GM10248 (cell line): Measurements from ENCODE around the gene SEMA7A.

ENCODE experiments used
- CTCF ChIA-PET: fragments of 300-600 bp; sonication (Branson Sonifier 250); formaldehyde crosslinking; extraction: SDS; loops from one replicate; lab custom pipeline; 2021; ENCODE audit warnings: antibody characterized with exemption; lab: Yijun Ruan, JAX
- POLR2A ChIA-PET: fragments of 350-650 bp; sonication (Branson Sonifier 250); formaldehyde crosslinking; extraction: SDS; loops from one replicate; lab custom pipeline; 2020; ENCODE audit warnings: antibody characterized with exemption; lab: Yijun Ruan, JAX
- DNase-seq: peaks from one replicate; pipeline ENCODE4 v3.0.0; 2012; ENCODE audit errors: extremely low spot score
- CTCF ChIP-seq: IDR thresholded peaks from 2 replicates; pipeline ENCODE4 v1.5.1; 2012; ENCODE audit warnings: mild to moderate bottlenecking, low read depth; ENCODE audit errors: extremely low read depth, missing control alignments, control extremely low read depth

SEMA7A gene

GRCh38 chr15:74413350-74414080 lies 20.2 kb downstream of the SEMA7A start:
- POLR2A ChIA-PET: interaction anchor here (1.1 kb wide), 1 partner anchor 17 kb away, joined by 3 read pairs; no protein-coding TSS in a partner anchor

GRCh38 chr15:74412159-74412558 lies 21.6 kb downstream of the SEMA7A start:
- no peak for DNase-seq
- no peak for TF ChIP-seq CTCF
- ChIA-PET CTCF (interaction anchor here (1.1 to 14.5 kb wide), 7 partner anchors 10 to 36 kb away, joined by 3 to 160 read pairs (median 4); no protein-coding TSS in a partner anchor), POLR2A (interaction anchor here (0.7 to 2.3 kb wide), 2 partner anchors 10 to 27 kb away, joined by 3 to 6 read pairs; no protein-coding TSS in a partner anchor)

More at GRCh38 chr15:74413350-74414080, 20.2 kb downstream of the SEMA7A start:
- DNase-seq: no peak
- no peak for TF ChIP-seq CTCF
- CTCF ChIA-PET: interaction anchor here (1.6 to 2.9 kb wide), 3 partner anchors 9 to 13 kb away, joined by 4 to 9 read pairs (median 5); no protein-coding TSS in a partner anchor

GRCh38 chr15:74411686-74412085 lies 22.1 kb downstream of the SEMA7A start:
- POLR2A ChIA-PET: interaction anchor here (2.3 kb wide), 1 partner anchor 9 kb away, joined by 6 read pairs; no protein-coding TSS in a partner anchor
- no peak for TF ChIP-seq CTCF
- DNase-seq: no peak
- CTCF ChIA-PET: interaction anchor here (1.1 to 14.5 kb wide), 7 partner anchors 9 to 37 kb away, joined by 3 to 160 read pairs (median 4); no protein-coding TSS in a partner anchor

GRCh38 chr15:74410502-74410901 lies 23.3 kb downstream of the SEMA7A start:
- no peak for DNase-seq
- CTCF ChIA-PET: interaction anchor here (1.1 to 14.5 kb wide), 7 partner anchors 9 to 36 kb away, joined by 3 to 160 read pairs (median 3); no protein-coding TSS in a partner anchor
- POLR2A ChIA-PET: interaction anchor here (0.7 to 2.3 kb wide), 2 partner anchors 8 to 17 kb away, joined by 4 to 6 read pairs; no protein-coding TSS in a partner anchor
- no peak for TF ChIP-seq CTCF

GRCh38 chr15:74409225-74409624 lies 24.5 kb downstream of the SEMA7A start:
- no peak for TF ChIP-seq CTCF
- no peak for DNase-seq
- CTCF ChIA-PET: interaction anchor here (1.2 to 14.5 kb wide), 5 partner anchors 13 to 30 kb away, joined by 3 to 160 read pairs (median 4); no protein-coding TSS in a partner anchor
- POLR2A ChIA-PET: interaction anchor here (0.5 to 1.5 kb wide), 3 partner anchors 9 to 25 kb away, joined by 3 to 5 read pairs (median 5); partner anchors contain the start of gene SEMA7A

- ChIA-PET CTCF (interaction anchor here (1.2 to 14.5 kb wide), 5 partner anchors 14 to 30 kb away, joined by 3 to 160 read pairs (median 4); no protein-coding TSS in a partner anchor), POLR2A (interaction anchor here (1.2 to 1.5 kb wide), 2 partner anchors 10 to 11 kb away, joined by 3 to 5 read pairs; no protein-coding TSS in a partner anchor)
- TF ChIP-seq CTCF: no peak
Measured at GRCh38 chr15:74408815-74409214, 24.9 kb downstream of the SEMA7A start.

More at GRCh38 chr15:74408815-74409214, 24.9 kb downstream of the SEMA7A start:
- no peak for DNase-seq
